GM08714 (cell line): ENCODE data around the gene SMG7.

Experiments
- H3K4me3 ChIP-seq: fragments of 200-500 bp; sonication (Bioruptor generic); 2 replicates; pipeline ENCODE4 v1.5.1; 2014; ENCODE audit warnings: mild to moderate bottlenecking, low read length, inconsistent platforms
- ZNF274 ChIP-seq: IDR thresholded peaks from 2 replicates; pipeline ENCODE4 v1.6.1; 2012; ENCODE audit warnings: mild to moderate bottlenecking, low read depth, low read length

SMG7 gene

DNA sequence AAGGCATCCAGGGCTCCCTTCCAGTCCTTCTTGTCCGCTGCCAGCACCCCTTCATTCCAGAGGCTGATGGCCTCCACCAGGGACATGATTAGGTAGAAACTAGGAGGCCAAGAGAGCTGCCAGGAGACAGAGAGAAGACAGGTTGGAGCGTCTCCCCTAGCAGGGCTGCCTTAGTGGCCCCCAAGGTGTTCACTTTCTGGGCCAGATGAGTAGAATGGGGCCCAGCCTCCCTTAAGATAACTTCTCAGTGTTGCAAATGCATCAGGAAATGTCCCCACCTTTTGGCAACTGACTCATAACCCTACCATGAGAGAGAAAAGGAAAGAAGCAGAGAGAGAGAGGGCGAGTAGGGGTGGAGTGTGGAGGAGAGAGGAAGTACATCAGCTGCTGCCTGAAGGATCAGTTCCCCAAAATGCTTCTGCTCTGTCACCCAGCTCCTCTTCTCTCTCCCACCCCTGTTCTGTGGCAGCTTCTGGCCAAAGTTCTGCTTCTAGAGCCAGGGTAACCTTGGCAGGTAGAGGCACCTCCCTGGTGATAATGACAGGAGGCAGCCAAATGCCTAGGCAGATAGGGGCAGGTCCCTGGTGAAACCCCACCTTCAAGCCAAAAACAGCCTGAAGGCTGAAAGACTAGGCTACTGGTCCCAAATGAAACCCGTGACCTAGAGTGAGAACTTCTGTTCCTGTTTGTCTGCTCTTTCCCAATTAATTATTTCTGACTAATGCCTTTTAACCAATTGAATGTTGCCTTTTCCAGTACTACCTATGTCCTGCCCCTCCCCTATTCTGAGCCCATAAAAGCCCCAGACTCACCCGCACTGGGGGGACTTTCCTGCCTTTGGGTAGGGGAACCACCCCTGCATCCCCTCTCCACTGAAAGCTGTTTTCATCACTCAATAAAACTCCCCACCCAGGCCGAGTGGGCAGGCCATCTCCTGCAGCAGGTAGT, 118.2 kb downstream of the SMG7 start, which contains the start of gene NCF2:
TSS of gene NCF2 (minus strand) at position 216 of the 948 bp plus-strand sequence. CDS start at position 86, 130 bp downstream.
- no peak for TF ChIP-seq ZNF274
- H3K4me3 ChIP-seq, result peak within 1 kb of the TSS; percentile 51

GRCh38 chr1:183592733-183593132, 120.4 kb downstream of the SMG7 start:
- TF ChIP-seq ZNF274, result no peak
- H3K4me3 ChIP-seq, result no peak overlapping the region

DNA sequence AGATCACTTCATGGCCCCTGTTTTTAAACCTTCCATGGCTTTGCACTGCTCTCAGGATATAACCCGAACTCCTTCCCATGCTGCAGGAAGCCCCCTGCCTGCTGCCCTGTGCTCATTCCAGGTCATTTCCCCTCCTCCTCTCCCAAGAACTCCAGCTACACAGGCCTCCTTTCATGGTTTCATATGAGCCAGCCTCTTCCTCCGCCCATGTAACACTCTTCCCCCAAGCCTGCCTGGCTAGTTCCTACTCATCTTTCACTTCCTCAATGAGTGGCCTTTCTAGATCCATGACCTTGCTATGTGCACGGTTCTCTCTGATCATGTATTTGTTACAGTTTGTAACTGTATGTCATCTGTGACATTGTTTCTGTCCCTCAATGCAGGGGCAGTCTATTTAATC, 121.1 kb downstream of the SMG7 start:
- TF ChIP-seq ZNF274, result no peak
- peak overlapping the region; percentile 15; the same call in 1 of the 2 replicates for H3K4me3 ChIP-seq

DNA sequence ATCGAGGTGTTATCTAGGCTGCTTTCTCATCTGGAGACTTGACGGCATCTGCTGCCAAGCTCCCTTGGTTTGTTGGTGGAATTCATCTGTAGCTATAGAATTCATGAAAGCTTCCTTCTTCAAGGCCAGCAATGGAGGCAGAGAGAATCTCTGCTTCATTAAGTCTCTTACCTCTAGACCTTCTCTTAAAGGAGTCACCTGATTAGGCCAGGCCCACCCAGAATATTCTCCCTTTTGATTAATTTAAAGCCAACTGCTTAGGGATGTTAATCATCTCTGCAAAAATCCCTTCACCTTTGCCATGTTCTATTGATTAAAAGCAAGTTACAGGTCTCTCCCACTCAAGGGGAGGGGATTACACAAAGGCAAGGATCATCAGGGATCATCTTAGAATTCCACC, 123.2 kb downstream of the SMG7 start:
- H3K4me3 ChIP-seq, result no peak overlapping the region
- no peak for TF ChIP-seq ZNF274

DNA sequence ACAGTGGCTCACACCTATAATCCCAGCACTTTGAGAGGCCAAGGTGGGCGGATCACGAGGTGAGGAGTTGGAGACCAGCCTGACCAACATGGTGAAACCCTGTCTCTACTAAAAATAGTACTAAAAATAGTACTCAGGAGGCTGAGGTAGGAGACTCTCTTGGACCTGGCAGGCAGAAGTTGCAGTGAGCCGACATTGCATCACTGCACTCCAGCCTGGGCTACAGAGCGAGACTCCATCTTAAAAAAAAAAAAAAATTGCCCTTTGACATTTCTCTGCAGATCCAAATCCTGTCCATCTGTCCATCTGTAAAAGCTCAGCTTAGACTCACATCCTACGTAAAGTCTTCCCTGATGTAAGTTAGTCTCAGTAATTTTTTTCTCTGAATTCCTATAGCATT, 124.2 kb downstream of the SMG7 start:
- no peak overlapping the region for H3K4me3 ChIP-seq
- no peak for TF ChIP-seq ZNF274

DNA sequence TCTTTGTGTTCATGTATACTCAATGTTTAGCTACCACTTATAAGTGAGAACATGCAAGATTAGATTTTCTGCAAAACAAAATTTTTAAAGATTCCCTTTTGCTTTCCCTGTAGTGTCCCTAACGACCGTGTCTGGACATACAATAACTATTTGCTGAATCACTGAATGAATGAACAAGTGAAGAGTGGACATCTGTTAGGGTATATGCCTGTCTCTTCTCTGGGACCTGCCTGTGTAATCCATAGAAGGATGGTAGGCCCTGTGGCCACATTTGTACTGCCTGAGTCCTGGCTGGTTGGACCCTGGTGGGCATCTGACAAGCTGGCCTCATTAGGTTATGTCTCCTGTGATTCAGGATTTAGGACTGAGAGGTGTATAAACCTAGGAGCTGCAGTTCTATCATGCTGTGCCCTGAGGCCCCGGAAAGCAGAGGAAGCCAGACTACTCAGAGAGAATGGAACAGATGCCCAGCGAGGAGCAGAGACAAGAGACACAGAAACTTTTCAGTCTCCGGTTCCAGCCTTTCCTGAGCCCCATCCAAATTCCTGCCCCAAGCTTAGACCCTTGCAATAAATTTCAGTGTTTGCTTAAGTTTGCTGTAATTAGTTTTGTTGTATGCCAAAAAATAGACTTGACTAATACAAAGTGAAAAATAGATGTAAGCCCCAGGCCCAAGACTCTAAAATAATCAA, 125.5 kb downstream of the SMG7 start:
- no peak overlapping the region for H3K4me3 ChIP-seq
- TF ChIP-seq ZNF274, result no peak

DNA sequence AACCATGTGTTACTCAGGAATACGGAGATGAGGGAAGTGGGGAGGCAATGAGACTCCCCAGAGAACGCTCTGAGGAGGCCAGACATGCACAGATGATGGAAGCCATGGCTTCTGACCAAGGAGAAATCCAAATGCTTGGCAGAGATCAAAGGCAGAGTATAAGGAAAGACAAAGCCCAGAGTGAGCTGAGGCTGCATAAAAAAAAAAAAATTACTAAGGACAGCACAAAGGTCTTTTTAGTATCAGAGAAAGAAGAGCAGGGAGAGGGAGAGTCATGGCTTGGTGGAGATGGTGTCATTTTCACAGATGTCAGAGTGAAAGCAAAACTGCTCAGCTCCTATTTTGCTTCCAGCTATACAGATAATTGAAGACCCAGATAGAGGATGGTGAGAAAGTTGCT, 126.1 kb downstream of the SMG7 start:
- H3K4me3 ChIP-seq, result no peak overlapping the region
- TF ChIP-seq ZNF274, result no peak

- H3K4me3 ChIP-seq, result no peak overlapping the region
- no peak for TF ChIP-seq ZNF274
Observed at GRCh38 chr1:183600136-183600535, 127.8 kb downstream of the SMG7 start.

GRCh38 chr1:183600634-183601033, 128.3 kb downstream of the SMG7 start:
- no peak for TF ChIP-seq ZNF274

GRCh38 chr1:183602510-183602909, 130.2 kb downstream of the SMG7 start:
- H3K4me3 ChIP-seq, result no peak overlapping the region
- no peak for TF ChIP-seq ZNF274

More at GRCh38 chr1:183600634-183601033, 128.3 kb downstream of the SMG7 start:
- H3K4me3 ChIP-seq, result no peak overlapping the region
